GM19468 (cell line): ENCODE measurements around the gene TRIM37.
"Not testable (repeated sequence)": the region's sequence is repeated elsewhere in the genome, so short reads cannot be mapped to it uniquely, and the experiment has no call there.

ENCODE experiments used
- ATAC-seq: cut with Tn5 transposase; IDR thresholded peaks from one replicate; pipeline ENCODE4 v1.9.1; 2021; ENCODE audit warnings: mild to moderate bottlenecking, moderate library complexity, moderate number of reproducible peaks; ENCODE audit not compliant: unreplicated experiment; ENCODE audit errors: extremely low read depth

The TRIM37 gene, protein sequence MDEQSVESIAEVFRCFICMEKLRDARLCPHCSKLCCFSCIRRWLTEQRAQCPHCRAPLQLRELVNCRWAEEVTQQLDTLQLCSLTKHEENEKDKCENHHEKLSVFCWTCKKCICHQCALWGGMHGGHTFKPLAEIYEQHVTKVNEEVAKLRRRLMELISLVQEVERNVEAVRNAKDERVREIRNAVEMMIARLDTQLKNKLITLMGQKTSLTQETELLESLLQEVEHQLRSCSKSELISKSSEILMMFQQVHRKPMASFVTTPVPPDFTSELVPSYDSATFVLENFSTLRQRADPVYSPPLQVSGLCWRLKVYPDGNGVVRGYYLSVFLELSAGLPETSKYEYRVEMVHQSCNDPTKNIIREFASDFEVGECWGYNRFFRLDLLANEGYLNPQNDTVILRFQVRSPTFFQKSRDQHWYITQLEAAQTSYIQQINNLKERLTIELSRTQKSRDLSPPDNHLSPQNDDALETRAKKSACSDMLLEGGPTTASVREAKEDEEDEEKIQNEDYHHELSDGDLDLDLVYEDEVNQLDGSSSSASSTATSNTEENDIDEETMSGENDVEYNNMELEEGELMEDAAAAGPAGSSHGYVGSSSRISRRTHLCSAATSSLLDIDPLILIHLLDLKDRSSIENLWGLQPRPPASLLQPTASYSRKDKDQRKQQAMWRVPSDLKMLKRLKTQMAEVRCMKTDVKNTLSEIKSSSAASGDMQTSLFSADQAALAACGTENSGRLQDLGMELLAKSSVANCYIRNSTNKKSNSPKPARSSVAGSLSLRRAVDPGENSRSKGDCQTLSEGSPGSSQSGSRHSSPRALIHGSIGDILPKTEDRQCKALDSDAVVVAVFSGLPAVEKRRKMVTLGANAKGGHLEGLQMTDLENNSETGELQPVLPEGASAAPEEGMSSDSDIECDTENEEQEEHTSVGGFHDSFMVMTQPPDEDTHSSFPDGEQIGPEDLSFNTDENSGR

DNA sequence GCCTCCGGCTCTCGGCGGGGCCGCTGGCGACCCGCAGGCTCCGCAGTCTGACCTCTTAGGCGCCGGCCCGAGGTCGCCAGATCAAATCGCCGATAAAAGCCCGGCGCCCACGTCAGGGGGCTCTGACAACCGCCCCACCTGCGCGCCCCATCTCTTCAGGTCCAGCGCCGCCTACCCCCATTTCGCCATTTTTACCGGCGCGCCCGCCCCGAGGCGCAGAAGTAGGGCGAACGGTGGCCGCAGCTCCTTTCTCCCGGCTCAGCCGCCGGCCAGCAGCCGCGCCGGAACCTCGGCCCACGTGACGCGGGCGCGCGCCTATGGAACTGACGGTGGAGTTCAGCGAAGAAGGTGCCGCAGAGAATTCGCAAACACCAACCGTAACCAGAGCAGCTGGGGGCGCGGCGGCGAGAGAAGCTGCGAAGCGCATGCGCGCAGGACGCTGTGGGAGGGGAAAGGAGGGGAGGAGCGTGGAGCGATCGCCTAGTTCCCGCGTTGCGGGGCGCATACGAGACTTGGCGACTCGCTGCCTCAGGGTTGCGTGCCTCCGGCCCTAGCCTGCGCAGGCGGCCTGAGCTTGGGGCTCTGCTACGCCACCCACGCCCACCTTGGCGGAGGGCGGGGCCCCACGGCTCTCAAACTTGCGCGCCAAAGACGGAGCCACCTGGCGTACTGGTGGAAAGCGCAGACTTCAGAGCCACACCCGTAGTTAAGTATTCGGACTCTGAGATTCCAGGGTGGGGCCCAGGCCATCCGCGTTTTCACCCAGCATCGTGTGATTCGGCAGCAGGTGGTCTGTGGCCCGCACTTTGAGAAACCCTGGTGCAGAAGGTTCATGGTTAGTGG is at the start of gene TRIM37:
Gene TRIM37, minus strand, starts transcription at position 418 of the 843 bp plus-strand sequence. CDS start 419 bp downstream, outside the sequence.
- ATAC-seq = peak; percentile 95

DNA sequence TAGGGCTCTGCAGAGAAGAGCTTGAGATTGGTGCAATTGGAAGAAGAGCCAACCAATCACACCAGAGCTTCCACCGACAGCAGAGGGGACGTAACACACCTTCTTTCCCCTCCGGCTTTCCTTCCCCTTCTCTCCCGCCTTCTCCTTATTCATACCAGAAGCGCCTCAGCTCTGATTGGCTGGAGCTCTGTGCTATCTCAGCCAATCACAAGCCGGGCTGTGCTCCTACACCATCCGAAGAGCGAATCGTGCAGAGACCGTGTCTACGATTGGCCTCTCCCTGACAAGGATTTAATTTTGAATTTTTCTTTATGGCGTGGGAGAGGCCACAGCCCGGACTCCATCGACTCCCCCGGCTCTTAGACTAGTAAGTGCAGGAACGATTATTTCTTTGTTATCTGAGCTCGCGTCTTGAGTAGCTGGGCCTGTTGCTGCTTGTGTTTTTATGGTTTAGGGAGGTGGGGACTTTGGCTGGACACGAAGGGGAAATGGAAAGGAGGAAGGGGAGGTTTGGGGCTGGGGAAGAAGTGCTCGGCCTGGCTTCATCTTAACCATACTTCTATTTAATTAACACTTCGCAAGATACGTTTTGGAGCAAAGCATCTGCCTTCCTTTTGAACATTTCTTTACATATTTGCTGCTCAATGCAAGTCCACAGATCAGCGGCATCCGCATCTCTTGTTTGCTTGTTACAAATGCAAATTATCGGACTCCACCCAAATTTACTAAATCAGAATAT is 48.9 kb upstream of the TRIM37 start, which contains the start of gene PRR11:
Gene PRR11, plus strand, starts transcription at position 308 of the 739 bp plus-strand sequence. CDS start 14,007 bp downstream, outside the sequence.
- ATAC-seq = peak; percentile 80

DNA sequence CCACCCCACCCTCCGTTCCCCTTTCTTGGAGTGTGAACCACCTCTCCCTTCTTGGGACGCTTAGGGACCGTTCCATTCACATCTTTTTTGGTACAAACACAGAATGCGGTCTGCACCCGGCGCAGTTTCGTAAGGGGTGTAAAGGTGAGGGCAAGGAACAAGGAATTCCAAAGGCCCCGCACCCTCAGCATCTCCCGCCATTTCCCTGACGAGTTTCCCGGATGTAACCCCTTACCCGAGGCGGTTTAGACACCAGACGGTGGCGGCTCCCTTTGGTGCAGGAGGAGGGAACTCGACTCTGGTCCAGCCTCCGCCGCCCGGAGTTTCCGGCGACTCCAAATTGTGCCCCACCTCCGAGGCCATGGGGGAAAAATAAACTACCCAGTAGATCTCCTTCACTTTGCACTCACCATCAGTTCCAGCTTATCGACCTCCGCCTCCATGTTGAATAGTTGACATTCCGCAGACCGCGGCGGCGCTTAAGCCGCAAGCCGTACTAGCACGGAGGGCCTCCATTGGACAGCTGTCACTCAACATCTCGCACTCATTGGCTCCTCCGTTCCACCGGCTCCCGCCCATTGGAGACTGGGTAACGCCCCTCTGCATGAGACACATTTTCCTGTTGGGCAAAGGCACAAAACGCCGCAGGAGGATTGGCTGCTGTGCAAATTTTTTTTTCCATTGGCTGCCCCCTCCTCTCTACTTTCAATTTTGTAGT is 48.2 kb upstream of the TRIM37 start, which contains the start of gene SKA2:
Gene SKA2, minus strand, starts transcription at position 466 of the 718 bp plus-strand sequence. Its CDS starts 23 bp downstream, at position 443.
- ATAC-seq = peak; percentile 78

DNA sequence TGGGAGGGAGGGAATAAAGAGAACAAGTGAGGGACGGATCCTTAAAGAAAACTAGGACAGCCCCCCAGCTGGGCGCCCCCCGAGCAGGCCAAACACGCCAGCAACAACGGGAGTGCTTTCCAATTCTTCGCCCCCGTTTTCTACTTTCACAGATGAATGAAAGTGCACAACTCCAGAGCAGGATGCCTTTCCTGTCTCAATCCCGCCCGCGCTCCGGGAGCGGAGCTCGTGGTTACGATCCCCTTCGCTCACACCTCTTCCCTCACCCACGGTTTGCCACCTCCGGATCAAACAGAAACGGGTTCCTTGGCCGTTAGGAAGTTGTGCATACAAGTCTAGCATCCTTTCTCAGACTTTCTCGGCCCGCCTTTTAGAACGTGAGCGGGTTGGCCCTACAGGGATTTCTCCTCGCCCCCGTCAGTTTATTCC is 47.6 kb upstream of the TRIM37 start:
- ATAC-seq = no peak

DNA sequence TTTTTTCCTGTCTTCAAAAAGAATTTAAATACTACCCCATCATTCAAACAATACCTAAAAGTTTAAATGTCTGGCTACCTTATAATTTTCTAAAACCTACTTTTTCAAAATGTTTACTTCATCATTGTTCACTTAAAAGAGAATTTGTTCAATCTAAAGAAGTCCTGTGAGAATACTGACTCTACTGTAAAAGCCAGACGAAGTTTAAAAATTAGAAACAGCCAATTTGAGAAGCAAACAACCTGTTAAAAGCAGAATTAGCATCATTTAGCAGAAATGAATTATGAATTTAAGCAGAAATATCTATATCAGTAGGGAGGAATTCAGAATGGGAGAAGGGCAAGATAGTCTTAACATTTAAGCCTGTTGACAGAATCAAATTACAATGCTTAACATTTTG is 46.2 kb upstream of the TRIM37 start:
- ATAC-seq = no peak

DNA sequence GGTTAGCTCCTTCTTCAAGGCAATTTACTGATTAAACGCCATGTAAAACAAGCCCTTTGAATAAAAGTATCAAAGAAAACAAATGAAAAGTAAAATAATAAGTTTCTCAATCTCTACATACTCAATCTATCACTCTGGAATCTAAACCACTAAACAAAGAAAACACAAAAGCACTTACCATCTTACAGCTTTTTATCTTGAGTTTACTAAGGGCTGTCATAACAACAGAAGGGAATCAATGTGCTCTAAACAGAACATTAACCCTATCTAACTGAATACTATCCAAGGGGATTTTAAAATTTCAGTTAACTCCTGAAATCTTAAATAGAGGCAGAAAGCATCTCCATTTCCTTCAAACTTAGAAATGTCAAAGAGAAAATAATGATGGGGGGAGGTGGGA is 44.9 kb upstream of the TRIM37 start:
- no peak for ATAC-seq

DNA sequence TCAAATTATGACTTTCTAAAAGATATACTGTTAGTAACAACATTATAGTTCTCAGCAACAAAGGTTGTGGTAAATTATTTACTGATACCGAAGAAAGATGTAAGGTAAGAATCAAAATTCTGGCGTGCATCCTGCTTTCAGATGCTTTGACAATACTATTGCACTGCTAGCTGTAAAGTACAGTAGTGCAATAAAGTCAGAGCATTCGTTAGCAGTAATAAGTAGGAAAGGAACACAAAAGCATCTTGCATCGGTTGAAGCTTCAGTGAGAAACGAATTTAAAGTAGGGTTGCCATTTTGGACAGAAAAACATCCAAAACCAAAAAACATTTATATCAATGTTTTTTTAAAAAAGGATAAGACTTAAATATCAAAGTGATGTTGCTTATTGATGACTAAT is 44.3 kb upstream of the TRIM37 start:
- ATAC-seq = no peak

DNA sequence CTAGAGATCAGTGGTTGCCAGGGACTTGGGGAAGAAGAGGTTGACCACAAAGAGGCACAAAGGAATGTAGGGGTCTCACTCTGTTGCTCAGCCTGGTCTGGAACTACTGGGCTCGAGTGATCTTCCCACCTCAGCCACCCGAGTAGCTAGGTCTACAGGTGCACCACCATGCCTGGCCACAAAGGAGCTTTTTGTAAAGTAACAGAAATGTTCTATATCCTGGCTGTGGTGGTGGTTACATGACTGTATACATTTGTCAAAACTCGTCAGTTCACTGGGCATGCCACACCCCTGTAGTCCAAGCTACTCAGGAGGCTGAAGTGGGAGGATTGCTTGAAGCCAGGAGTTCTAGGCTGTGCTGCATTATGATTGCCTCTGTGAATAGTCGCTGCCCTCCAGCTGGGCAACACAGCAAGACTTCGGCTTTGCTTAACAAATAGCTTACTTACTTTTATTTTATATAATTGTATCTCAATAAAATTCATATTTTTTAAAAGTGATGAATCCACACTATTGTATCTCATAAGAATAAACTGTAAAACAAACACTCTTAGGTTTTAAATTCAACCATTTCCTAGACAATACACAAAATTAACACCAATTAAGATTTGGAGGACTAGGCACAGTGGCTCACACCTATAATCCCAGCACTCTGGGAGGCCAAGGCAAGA is 43.3 kb upstream of the TRIM37 start:
- no peak for ATAC-seq

DNA sequence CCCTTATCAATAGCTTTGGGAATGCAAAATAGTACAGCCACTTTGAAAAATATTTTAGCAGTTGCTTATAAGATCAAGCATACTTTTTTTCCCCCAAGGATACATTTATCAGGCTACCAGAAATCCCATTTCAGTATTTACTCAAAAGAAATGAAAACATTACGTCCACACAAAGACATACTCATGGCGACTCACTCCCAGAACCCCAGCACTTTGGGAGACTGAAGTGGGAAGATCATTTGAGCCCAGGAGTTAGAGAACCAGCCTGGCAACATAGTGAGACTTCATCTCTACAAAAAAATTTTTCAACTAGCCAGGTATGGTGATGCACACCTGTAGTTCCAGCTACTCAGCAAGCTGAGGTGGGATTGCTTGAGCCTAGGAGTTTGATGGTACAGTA is 42.4 kb upstream of the TRIM37 start:
- ATAC-seq = no peak

DNA sequence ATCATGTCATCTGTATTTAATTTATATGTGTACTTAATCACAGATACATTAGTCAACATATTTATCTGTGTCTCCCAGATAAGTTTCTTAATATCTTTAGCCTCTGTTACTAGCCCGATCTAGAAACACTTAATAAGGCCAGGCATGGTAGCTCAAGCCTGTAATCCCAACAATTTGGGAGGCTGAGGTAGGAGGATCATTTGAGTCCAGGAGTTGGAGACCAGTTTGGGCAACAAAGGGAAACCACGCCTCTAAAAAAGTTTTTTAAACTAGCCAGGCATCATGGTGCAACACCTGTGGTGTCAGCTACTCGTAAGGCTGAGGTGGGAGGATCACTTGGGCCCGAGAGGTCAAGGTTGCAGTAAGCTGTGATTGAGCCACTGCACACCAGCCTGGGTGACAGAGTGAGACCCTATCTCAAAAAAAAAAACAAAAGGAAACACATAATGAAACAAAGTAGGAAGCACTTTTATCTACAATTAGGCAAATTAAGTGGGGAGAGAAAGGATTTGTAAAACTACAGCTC is 39.0 kb upstream of the TRIM37 start:
- no peak for ATAC-seq

DNA sequence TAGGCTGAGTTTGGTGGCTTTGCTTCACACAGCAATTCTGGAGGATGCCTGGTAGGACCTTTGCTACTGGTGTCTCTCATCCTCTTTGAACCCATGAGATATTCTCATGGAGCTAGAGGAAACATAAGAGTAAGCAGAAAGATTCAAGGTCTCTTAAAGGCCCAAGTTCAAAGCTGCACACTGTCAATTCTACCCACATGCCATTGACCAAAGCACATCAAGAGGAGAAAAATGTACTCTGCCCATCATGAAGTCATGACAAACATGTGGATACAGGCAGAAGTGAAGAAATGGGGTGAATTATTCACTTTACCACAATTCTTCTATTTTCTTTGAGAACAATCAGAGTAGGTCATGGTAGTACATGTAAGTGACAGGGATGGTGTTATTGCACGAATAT is 35.2 kb upstream of the TRIM37 start:
- no peak for ATAC-seq

DNA sequence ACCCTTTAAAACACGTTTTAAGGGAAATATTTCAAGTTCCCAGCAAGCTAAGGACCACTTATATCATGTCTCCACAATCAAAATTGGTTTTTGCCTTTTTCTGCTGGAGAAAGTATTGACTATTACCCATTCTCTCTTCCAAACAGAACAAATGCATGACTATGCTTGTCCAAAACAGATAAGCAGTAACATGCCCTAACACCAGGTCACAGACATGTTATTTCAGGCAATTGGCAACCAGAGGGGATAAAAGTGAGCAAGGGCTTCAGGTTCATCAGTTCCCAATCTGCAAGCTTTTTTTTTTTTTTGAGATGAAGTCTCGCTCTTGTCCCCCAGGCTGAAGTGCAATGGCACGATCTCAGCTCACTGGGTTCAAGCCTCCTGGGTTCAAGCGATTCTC is 33.3 kb upstream of the TRIM37 start:
- ATAC-seq = no peak

DNA sequence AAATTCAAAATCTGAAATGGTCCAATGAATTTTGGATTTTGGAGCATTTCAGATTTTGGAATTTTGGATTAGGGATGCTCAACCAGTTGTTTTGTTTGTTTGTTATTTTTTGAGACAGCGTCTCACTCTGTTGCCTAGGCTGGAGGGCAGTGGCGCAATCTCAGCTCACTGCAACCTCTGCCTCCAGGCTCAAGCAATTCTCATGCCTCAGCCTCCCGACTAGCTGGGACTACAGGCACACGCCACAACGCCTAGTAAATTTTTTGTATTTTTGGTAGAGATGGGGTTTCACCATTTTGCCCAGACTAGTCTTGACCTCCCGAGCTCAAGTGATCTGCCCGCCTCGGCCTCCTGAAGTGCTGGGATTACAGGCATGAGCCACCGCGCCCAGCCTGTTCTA is 31.7 kb upstream of the TRIM37 start:
- ATAC-seq = not testable (repeated sequence)

DNA sequence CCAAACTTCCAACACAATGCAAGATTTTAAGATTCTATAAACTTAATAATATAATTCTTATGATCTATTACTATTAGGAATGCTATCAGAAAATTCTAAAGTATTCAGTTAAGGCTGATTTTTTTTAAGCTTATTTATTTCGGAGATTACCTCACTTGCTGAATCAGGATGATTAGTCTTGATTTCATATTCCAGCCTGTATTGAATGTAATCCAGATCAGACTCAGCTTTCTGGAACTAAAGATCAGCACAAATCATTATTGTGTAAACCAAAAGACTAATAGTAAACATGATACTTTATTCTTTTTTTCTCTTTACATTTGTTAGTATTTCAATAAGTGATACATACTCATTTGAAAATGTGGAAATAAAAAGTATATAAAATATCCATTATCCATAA is 24.5 kb upstream of the TRIM37 start:
- ATAC-seq = no peak

DNA sequence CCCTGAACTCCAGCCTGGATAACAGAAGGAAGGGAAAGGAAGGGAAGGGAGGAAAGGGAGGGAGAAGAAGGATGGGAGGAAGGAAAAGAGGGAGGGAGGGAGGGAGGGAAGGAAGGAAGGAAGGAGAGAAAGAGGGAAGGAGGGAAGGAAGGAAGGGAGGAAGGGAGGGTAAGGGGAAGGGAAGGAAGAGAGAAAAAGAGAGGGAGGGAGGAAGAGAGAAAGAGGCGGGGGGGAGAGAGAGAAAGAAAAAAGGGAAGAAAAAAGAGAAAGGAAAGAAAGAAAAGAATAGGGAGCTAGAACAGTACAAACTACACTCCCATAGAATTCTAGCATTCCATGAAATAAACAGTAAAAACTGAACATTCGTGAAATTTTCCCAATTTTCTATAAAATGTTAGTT is 23.1 kb upstream of the TRIM37 start:
- no peak for ATAC-seq

DNA sequence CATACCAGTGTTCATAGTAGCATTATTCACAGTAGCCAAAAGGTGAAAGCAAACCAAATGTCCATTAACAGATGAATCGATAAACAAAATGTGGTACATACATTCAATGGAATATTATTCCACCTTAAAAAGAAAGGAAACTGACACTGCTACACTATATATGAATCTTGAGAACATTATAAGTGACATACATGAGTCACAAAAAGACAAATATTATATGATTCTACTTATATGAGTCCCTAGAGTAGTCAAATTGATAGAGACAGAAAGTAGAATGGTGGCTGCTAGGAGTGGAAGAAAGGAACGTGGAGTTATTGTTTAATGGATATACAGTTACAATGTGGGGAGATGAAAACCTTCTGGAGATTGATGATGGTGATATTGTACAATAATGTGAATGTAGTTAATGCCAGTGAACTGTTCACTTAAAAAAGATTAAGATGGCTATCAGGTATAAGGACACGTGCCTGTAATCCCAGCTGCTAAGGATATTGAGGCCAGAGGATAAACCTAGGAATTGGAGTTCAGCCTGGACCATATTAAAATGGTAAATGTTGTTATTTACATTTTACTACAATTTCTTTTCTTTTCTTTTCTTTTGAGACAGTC is 20.2 kb upstream of the TRIM37 start:
- ATAC-seq = no peak

DNA sequence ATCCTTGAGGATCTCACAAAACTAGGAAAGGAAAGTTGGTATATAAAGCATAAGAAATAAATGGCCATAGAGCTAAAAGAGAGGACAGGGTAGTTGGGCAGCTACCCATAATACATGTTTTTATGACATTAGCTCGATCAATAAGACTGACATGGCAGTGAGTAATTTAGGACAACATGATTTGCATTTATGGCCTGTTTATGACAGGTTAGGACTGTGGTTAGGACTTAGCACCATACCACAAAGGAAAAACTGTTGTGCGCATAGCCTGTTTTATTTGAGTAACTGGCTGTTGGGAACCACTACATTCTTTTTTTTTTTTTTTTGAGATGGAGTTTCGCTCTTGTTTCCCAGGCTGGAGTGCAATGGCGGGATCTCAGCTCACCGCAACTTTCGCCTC is 18.0 kb upstream of the TRIM37 start:
- ATAC-seq = no peak
